ENCODE data around the gene VSTM2B.

- TF ChIP-seq, protein P1, sequence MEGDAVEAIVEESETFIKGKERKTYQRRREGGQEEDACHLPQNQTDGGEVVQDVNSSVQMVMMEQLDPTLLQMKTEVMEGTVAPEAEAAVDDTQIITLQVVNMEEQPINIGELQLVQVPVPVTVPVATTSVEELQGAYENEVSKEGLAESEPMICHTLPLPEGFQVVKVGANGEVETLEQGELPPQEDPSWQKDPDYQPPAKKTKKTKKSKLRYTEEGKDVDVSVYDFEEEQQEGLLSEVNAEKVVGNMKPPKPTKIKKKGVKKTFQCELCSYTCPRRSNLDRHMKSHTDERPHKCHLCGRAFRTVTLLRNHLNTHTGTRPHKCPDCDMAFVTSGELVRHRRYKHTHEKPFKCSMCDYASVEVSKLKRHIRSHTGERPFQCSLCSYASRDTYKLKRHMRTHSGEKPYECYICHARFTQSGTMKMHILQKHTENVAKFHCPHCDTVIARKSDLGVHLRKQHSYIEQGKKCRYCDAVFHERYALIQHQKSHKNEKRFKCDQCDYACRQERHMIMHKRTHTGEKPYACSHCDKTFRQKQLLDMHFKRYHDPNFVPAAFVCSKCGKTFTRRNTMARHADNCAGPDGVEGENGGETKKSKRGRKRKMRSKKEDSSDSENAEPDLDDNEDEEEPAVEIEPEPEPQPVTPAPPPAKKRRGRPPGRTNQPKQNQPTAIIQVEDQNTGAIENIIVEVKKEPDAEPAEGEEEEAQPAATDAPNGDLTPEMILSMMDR (IDR thresholded peaks at IDR 0.05; ENCODE audit: low read length) = no peak
- no peak for TF ChIP-seq EZH2 (IDR thresholded peaks at IDR 0.05; ENCODE audit: borderline replicate concordance, low read length)
Observed at GRCh38 chr19:29501816-29502580, 23.8 kb upstream of the VSTM2B start.

All from OCI-LY1 (cell line).